ENCODE data around the gene RPS6KA2.

DNA sequence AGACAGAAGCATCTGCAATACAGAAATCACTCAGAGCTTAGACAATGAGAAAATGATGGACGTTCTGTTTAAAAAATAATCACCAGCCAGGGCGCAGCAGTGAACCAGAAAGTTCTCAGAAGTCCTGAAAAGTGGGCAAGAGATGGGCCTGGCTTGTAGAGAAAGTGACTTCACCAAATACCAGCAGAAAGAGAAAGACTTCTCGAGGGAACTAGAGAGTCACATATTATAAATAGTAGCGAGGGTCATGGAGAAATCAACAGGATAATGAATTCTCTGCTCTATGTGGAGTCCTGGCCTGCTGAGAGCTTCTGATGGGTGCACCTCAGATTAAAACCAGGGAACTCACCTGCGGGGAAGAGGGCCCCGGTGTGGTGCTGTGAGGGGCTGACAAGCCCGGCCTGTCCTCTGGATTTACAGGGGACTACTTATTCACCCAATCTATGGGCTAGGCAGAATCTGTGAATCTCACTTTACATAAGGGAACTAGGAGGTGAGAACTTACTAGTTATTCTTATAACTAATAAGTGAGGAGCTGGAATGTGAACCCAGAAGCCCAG is 35.0 kb downstream of the RPS6KA2 start:
- no peak for TF ChIP-seq POLR2A (IDR thresholded peaks at IDR 0.05)
- no peak for TF ChIP-seq POLR2AphosphoS5 (IDR thresholded peaks at IDR 0.05)

Data from gastroesophageal sphincter (tissue), 2 donors.